Transverse colon (tissue), 4 donors: ENCODE measurements around the gene TIGAR. TPM values are rescaled to one million over a fixed set of nuclear protein-coding genes. Genes with fewer than 3 reads are reported as not detected.

Experiments used
- DNase-seq: peaks from one replicate; pipeline ENCODE4 v3.0.0-alpha.2; 2019
- H3K27ac ChIP-seq, 4 donors: fragments of 200-600 bp; sonication (generic); 2 replicates each; pipeline ENCODE4 v1.5.1; 2016 to 2018; ENCODE audit warnings: inconsistent platforms in 4 of 4
- H3K27me3 ChIP-seq: fragments of 200-600 bp; sonication (generic); 2 replicates; pipeline ENCODE4 v1.5.1; 2017; ENCODE audit warnings: inconsistent platforms
- H3K36me3 ChIP-seq, 4 donors: fragments of 200-600 bp; sonication (generic); 2 replicates each; pipeline ENCODE4 v1.5.1; 2017 to 2019; ENCODE audit warnings: inconsistent platforms in 4 of 4
- H3K4me1 ChIP-seq, 4 donors: fragments of 200-600 bp; sonication (generic); 2 replicates each; pipeline ENCODE4 v1.5.1; 2017 to 2020; ENCODE audit warnings: inconsistent platforms in 4 of 4
- H3K4me3 ChIP-seq, 4 donors: fragments of 200-600 bp; sonication (generic); 1 replicate in 1 of 4; 2 replicates in 3 of 4; pipeline versions ENCODE4 v1.5.1 to v1.6.1; 2017 to 2019; ENCODE audit warnings: inconsistent platforms in 4 of 4
- H3K9me3 ChIP-seq, 2 donors: fragments of 200-600 bp; sonication (generic); 2 replicates each; pipeline ENCODE4 v1.5.1; 2017 to 2019; ENCODE audit warnings: inconsistent platforms in 2 of 2
- CTCF ChIP-seq, 5 experiments: fragments of 200-600 bp in 3 of 5; fragments of 450-650 bp in 2 of 5; sonication (generic) in 3 of 5; IDR thresholded peaks; 1 replicate in 2 of 5; 2 replicates in 3 of 5; pipeline ENCODE4 v1.5.1; 2016 to 2017; ENCODE audit warnings: antibody characterized with exemption in 5 of 5, inconsistent platforms in 3 of 5, mild to moderate bottlenecking in 2 of 5, moderate library complexity in 1 of 5
- EP300 ChIP-seq: sonication (generic); formaldehyde crosslinking; IDR thresholded peaks from one replicate; pipeline ENCODE4 v1.6.1; 2017; ENCODE audit warnings: antibody characterized with exemption, low read depth
- POLR2A ChIP-seq: fragments of 450-650 bp; IDR thresholded peaks from one replicate; pipeline ENCODE4 v1.6.1; 2016; ENCODE audit warnings: antibody characterized with exemption, mild to moderate bottlenecking, moderate library complexity
- POLR2AphosphoS5 ChIP-seq, 3 donors: sonication (generic); formaldehyde crosslinking; IDR thresholded peaks; one replicate each; pipeline ENCODE4 v1.6.1; 2016; ENCODE audit warnings: antibody characterized with exemption in 3 of 3
- WGBS, 2 donors: methylation state at CpG; one replicate each; pipeline ENCODE4 v1.1.5; 2018; ENCODE audit warnings: low coverage in 1 of 2; 5-methylcytosine and 5-hydroxymethylcytosine counted together
- in situ Hi-C, 4 donors: fragments of 200-750 bp; cut with MboI; loops; one replicate each; pipeline versions ENCODE4 v1.15.0 to v1.15.1; 2017; ENCODE audit warnings: low sequenced_read_pairs in 3 of 4, low pct_ligation_motif_present in 1 of 4, low pct_unique_long_range_greater_than_20kb in 1 of 4
- intact Hi-C: fragments of 100-400 bp; cut with DNase I; formaldehyde crosslinking; loops from one replicate; pipeline ENCODE4 v1.15.1; 2023; ENCODE audit warnings: low total_unique reads
- total RNA-seq, 4 donors: library from RNA; depleted of rRNA; stranded (reverse); fragments of >200 nt; gene quantifications; one replicate each; pipeline ENCODE4 v1.1.0, GENCODE V29; 2016

TIGAR gene
- total RNA-seq, 4 donors from 2014 or later: 2.6 to 26.6 (median 4.4) TPM

GRCh38 chr12:4277205-4277543 is 43.8 kb upstream of the TIGAR start:
- H3K27me3 ChIP-seq: no peaks in the 10 kb centered on the region
- 18 to 33% methylated on average over 2 to 6 of the region's 6 CpGs for WGBS, 2 donors
- H3K4me3 ChIP-seq: no peak overlapping the region
- peaks cover 39 to 77% (median 75%) of the 10 kb centered on the region in 4 donors for H3K4me1 ChIP-seq
- H3K27ac ChIP-seq: peak overlapping the region; percentile 92 to 97 (median 95)
- H3K9me3 ChIP-seq: no peaks in the 10 kb centered on the region
- in situ Hi-C loops: loop anchor here (5.0 to 25.0 kb wide), 8 partner anchors 162 to 402 kb away; partner anchors contain the start of gene PARP11 (in 1 of the 4)
- intact Hi-C loops: loop anchor here (5.0 to 10.0 kb wide), 2 partner anchors 245 to 282 kb away; no protein-coding TSS in a partner anchor
- no peak for TF ChIP-seq POLR2A
- TF ChIP-seq POLR2AphosphoS5 (IDR thresholded peaks at IDR 0.05): no peak
- TF ChIP-seq EP300: no peak
- TF ChIP-seq CTCF (IDR thresholded peaks at IDR 0.05): no peak
- DNase-seq: no peak
- no peaks in the 10 kb centered on the region for H3K36me3 ChIP-seq

- H3K9me3 ChIP-seq: no peaks in the 10 kb centered on the region
- H3K27me3 ChIP-seq: no peaks in the 10 kb centered on the region
- WGBS, 2 donors: 30 to 41% methylated on average over 3 of the region's 3 CpGs
- TF ChIP-seq POLR2AphosphoS5 (IDR thresholded peaks at IDR 0.05) (no peak), EP300 (no peak), POLR2A (no peak), CTCF (IDR thresholded peaks at IDR 0.05) (no peak)
- no peak for DNase-seq
- in situ Hi-C loops: loop anchor here (5.0 to 25.0 kb wide), 8 partner anchors 163 to 403 kb away; partner anchors contain the start of gene PARP11 (in 1 of the 4)
- peaks cover 0 to 2% (median under 1%) of the 10 kb centered on the region in 4 donors for H3K36me3 ChIP-seq
- peak overlapping the region; percentile 92 to 97 (median 95) for H3K27ac ChIP-seq
- intact Hi-C loops: loop anchor here (5.0 to 10.0 kb wide), 2 partner anchors 246 to 283 kb away; no protein-coding TSS in a partner anchor
- peaks cover 37 to 71% (median 69%) of the 10 kb centered on the region in 4 donors for H3K4me1 ChIP-seq
- H3K4me3 ChIP-seq: peak overlapping the region in 1 of 4 donors; percentile 3
Measured at GRCh38 chr12:4277857-4278256, 43.2 kb upstream of the TIGAR start.

- peak overlapping the region in 1 of 4 donors; percentile 3 for H3K4me3 ChIP-seq
- peak overlapping the region; percentile 92 to 97 (median 95) for H3K27ac ChIP-seq
- TF ChIP-seq POLR2AphosphoS5 (IDR thresholded peaks at IDR 0.05) (peak; percentile 7 to 22 (median 10)), CTCF (IDR thresholded peaks at IDR 0.05) (no peak), POLR2A (no peak)
- intact Hi-C loops: loop anchor here (5.0 to 10.0 kb wide), 2 partner anchors 246 to 284 kb away; no protein-coding TSS in a partner anchor
- WGBS, 2 donors: 31 to 38% methylated on average over 5 to 15 of the region's 15 CpGs
- no peaks in the 10 kb centered on the region for H3K27me3 ChIP-seq
- in situ Hi-C loops: loop anchor here (5.0 to 25.0 kb wide), 8 partner anchors 164 to 404 kb away; partner anchors contain the start of gene PARP11 (in 1 of the 4)
- peaks cover 33 to 66% (median 65%) of the 10 kb centered on the region in 4 donors for H3K4me1 ChIP-seq
- DNase-seq: peak; percentile 78
- H3K9me3 ChIP-seq: no peaks in the 10 kb centered on the region
- H3K36me3 ChIP-seq: peaks cover 0 to 9% (median 4%) of the 10 kb centered on the region in 4 donors
Measured at GRCh38 chr12:4278329-4279197, 42.5 kb upstream of the TIGAR start.

- WGBS, 2 donors: 34 to 41% methylated on average over 3 to 10 of the region's 10 CpGs
- Histone ChIP-seq H3K27me3 (no peaks in the 10 kb centered on the region), H3K9me3 (no peaks in the 10 kb centered on the region), H3K36me3 (peaks cover 0 to 14% (median 7%) of the 10 kb centered on the region in 4 donors), H3K4me3 (no peak overlapping the region), H3K27ac (peak overlapping the region; percentile 92 to 97 (median 95)), H3K4me1 (peaks cover 33 to 66% (median 65%) of the 10 kb centered on the region in 4 donors)
- intact Hi-C loops: loop anchor here (5.0 to 10.0 kb wide), 2 partner anchors 247 to 284 kb away; no protein-coding TSS in a partner anchor
- in situ Hi-C loops: loop anchor here (5.0 to 25.0 kb wide), 8 partner anchors 164 to 404 kb away; partner anchors contain the start of gene PARP11 (in 1 of the 4)
- peak; percentile 66 for DNase-seq
- TF ChIP-seq EP300 (no peak), POLR2A (no peak), CTCF (IDR thresholded peaks at IDR 0.05) (no peak), POLR2AphosphoS5 (IDR thresholded peaks at IDR 0.05) (no peak)
Measured at GRCh38 chr12:4279198-4279690, 41.8 kb upstream of the TIGAR start.
